GM10266 (cell line): Measurements from ENCODE around the gene PPP1R27.

Experiments
- DNase-seq: peaks from one replicate; pipeline ENCODE4 v3.0.0; 2012; ENCODE audit errors: extremely low spot score
- TF ChIP-seq, protein P1 (sequence below): IDR thresholded peaks from 2 replicates; pipeline ENCODE4 v1.5.1; 2012; ENCODE audit warnings: mild to moderate bottlenecking, low read depth; ENCODE audit not compliant: control insufficient read depth, insufficient read depth; ENCODE audit errors: missing control alignments

PPP1R27 gene

GRCh38 chr17:81870131-81870980 is 35.5 kb upstream of the PPP1R27 start:
- peak; percentile 66 for DNase-seq
- TF ChIP-seq, protein P1, sequence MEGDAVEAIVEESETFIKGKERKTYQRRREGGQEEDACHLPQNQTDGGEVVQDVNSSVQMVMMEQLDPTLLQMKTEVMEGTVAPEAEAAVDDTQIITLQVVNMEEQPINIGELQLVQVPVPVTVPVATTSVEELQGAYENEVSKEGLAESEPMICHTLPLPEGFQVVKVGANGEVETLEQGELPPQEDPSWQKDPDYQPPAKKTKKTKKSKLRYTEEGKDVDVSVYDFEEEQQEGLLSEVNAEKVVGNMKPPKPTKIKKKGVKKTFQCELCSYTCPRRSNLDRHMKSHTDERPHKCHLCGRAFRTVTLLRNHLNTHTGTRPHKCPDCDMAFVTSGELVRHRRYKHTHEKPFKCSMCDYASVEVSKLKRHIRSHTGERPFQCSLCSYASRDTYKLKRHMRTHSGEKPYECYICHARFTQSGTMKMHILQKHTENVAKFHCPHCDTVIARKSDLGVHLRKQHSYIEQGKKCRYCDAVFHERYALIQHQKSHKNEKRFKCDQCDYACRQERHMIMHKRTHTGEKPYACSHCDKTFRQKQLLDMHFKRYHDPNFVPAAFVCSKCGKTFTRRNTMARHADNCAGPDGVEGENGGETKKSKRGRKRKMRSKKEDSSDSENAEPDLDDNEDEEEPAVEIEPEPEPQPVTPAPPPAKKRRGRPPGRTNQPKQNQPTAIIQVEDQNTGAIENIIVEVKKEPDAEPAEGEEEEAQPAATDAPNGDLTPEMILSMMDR = no peak

DNA sequence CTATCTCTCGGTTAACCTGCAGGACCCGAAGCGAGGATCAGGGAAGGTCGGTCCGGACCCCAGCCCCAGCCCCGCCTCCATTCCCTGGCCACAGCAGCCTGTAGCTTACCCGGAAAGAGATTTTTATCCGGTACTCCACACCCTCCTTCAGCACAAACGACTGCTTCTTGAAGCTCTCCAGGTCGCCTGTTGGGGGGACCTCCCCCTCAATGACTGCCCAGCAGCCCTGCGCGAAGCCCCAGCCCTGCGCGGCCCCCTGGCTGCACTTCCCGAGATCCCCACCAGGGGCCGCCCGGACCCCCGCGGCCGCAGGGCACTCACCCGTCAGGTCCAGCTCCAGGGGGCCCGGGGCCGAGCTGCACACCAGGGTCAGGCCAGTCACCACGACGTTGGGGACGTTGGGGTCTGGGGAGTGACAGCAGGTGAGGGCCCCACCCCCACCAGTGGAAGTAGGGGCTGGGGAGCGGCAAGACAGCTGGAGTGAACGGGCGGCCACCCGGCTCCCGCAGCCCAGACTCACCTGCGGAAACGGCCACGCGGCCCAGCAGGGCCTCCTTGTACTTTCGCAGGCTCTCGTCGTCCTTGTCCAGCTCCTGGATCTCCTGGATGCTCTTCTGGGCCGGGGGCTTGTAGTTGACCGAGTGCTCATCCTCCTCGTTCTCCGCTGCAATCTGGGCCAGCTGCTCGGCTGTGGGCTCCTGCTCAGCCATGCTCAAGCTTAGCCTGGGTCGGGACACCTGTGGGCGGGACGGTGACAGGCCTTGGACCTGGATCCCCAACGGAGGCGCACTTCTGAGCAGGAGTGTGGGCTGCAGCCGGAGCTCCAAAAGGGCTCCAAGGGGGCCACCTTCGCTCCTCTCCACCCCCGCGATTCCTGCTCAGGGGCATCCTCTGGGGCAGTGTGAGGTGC is 34.6 kb upstream of the PPP1R27 start:
- TF ChIP-seq, protein P1 = peak; percentile 76
- peak; percentile 79 for DNase-seq

DNA sequence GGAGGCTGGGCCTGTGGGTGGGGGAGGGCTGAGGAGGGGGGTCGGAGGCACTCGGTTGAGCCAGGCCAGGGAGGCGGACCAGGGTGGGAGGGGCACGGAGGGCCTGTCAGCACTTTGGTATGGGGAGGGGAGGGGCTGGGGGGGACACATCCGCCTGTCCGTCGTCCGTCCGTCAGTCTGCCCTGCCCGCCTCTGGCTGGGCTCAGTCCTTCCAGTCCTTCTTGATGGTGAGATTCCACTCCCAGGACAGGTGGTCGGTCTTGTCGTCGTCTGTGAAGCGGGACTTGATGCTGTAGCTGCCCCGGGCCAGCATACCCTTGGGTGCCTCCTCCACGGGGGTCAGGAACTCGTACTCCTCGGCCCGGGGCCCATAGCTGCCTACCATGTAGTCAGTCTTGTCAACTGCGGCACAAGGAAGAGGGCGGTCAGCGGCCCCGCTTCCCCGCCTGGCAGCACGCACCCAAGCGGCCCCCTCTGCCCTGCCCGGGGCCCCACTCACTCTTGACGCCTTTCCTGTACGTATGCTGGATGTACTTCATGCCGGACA is 33.9 kb upstream of the PPP1R27 start:
- DNase-seq = no peak

DNA sequence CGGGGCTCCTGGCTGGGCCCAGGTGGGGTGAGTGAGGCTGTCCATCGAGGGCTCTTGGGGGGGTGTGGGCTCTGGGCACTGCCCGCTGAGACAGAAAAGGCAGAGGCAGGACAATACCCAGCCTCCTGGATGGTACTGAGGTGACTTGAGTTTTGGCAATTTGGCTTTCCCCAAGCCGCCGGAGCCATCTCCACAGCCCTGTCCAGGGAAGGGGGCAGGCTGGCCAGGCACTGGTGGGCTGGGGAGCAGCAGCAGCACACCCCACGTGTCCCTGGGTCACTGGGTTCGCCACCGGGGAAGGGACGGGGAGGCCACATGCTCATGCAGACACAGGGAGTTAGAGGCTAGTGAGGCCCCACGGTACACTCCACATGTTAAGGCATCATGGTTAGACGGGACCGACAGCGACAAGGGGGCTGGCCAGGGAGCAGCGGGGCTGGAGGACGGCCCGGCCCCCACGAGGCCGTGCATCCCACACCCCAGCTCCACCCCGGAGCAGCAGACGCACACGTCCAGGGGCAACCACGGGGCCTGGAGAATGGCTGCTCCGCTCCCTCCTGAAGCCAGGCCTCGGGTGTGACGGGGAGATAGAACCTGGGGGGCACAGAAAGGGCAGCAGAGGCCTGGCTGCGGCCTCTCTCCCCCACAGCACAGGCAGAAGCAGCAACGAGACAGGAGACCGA is 33.3 kb upstream of the PPP1R27 start:
- no peak for DNase-seq
- TF ChIP-seq, protein P1 = no peak

More for the DNA sequence above, 33.9 kb upstream of the PPP1R27 start:
- TF ChIP-seq, protein P1 = no peak

DNA sequence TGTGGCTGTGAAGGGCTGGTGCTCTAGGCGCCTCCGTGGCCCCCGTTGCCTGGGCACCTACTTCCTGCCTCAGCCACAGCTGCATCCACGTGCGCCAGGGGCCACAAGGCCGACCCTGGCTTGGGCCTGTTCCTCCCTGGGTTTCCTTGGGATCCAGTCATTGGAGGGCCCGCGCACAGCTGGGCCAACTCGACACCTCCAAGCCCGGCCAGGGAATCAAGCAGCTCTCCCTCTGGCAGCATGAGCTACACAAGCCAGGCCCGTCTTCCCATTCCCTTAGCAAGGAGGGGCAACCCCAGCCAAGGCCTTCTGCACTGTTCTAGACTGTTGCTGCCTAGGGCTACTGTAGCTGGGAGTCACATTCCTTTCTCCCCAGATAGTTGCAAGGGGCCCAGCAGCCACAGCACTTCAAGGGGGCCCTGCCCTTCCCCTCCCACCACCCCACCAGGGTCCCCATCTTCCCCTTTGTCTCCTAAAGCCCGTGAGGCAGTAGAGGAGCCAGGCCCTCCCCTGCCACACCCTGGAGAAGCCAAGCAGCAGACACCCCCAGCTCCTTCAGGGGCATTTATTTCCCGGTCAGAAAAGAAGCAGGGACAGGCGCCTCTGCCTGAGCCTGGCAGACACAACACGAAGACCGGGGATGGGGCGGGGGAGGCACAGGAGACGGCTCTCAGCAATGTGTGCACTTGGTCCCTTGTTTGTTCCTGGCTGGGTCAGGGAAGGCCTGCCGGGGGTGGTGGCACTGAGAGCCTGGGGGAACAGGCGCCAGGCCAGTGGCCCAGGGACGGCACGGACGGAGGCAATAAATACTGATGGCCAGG is 32.5 kb upstream of the PPP1R27 start:
- no peak for DNase-seq

More for the DNA sequence above, 32.5 kb upstream of the PPP1R27 start:
- TF ChIP-seq, protein P1 = no peak
